GM19438 (cell line): ENCODE results near the gene POU3F1.
"Not testable (repeated sequence)": the region's sequence is repeated elsewhere in the genome, so short reads cannot be mapped to it uniquely, and the experiment has no call there.

Experiments used
- ATAC-seq: cut with Tn5 transposase; IDR thresholded peaks from one replicate; pipeline ENCODE4 v1.9.1; 2021; ENCODE audit warnings: low read depth; ENCODE audit not compliant: unreplicated experiment

The POU3F1 gene

GRCh38 chr1:38050397-38051078, 3.9 kb upstream of the POU3F1 start:
- no peak for ATAC-seq

GRCh38 chr1:38047603-38048141, 1.1 kb upstream of the POU3F1 start:
- no peak for ATAC-seq

- peak; percentile 69 for ATAC-seq
These were observed 450 bp upstream of the POU3F1 start for GRCh38 chr1:38046884-38047602.

GRCh38 chr1:38045401-38046332, 926 bp downstream of the POU3F1 start:
- no peak for ATAC-seq

- no peak for ATAC-seq
These were observed 2.1 kb downstream of the POU3F1 start for GRCh38 chr1:38044221-38045215.

GRCh38 chr1:38043036-38043747, 3.4 kb downstream of the POU3F1 start:
- no peak for ATAC-seq

- no peak for ATAC-seq
These were observed 4.4 kb downstream of the POU3F1 start for GRCh38 chr1:38041936-38042834.

GRCh38 chr1:38039331-38040088, 7.1 kb downstream of the POU3F1 start:
- ATAC-seq, result no peak

GRCh38 chr1:38038861-38039260, 7.7 kb downstream of the POU3F1 start:
- no peak for ATAC-seq

- ATAC-seq, result no peak
These were observed 9.2 kb downstream of the POU3F1 start for GRCh38 chr1:38037221-38037939.

- ATAC-seq, result no peak
These were observed 11.7 kb downstream of the POU3F1 start for GRCh38 chr1:38034871-38035270.

GRCh38 chr1:38032992-38033391, 13.6 kb downstream of the POU3F1 start:
- ATAC-seq, result not testable (repeated sequence)

- ATAC-seq, result no peak
These were observed 15.1 kb downstream of the POU3F1 start for GRCh38 chr1:38031513-38031866.

- ATAC-seq, result no peak
These were observed 15.7 kb downstream of the POU3F1 start for GRCh38 chr1:38030596-38031512.

GRCh38 chr1:38029685-38030511, 16.7 kb downstream of the POU3F1 start:
- ATAC-seq, result peak; percentile 47
